H1 (cell line): ENCODE measurements around the gene CUZD1.

ENCODE experiments used
- CBX5 ChIP-seq: fragments of 300-800, 300-1000 bp; sonication (generic); IDR thresholded peaks from 2 replicates; pipeline ENCODE4 v1.7.1; 2016; ENCODE audit warnings: antibody characterized with exemption, low read length, low read depth
- EZH2 ChIP-seq: fragments of 200-600 bp; sonication (generic); IDR thresholded peaks from 2 replicates; pipeline ENCODE4 v1.7.1; 2012; ENCODE audit warnings: low read depth, mild to moderate bottlenecking, moderate library complexity, low read length, inconsistent platforms; ENCODE audit not compliant: severe bottlenecking
- GABPA ChIP-seq: IDR thresholded peaks from 2 replicates; pipeline ENCODE4 v1.6.1; 2011; ENCODE audit warnings: mild to moderate bottlenecking, low read length, moderate library complexity, borderline replicate concordance; ENCODE audit not compliant: insufficient read depth
- GTF2F1 ChIP-seq: IDR thresholded peaks from 2 replicates; pipeline ENCODE4 v1.6.1; 2012; ENCODE audit warnings: low read depth, low read length, improper control_type of control experiment, borderline replicate concordance
- HDAC2 ChIP-seq, 2 experiments: fragments of 300-600 bp in 1 of 2; sonication (generic) in 1 of 2; IDR thresholded peaks; 2 replicates each; pipeline ENCODE4 v1.6.1; 2011 to 2012; ENCODE audit warnings: low read depth in 2 of 2, low read length in 2 of 2, mild to moderate bottlenecking in 2 of 2, moderate library complexity in 2 of 2, borderline replicate concordance in 1 of 2, inconsistent platforms in 1 of 2
- JUND ChIP-seq: IDR thresholded peaks from 2 replicates; pipeline ENCODE4 v1.6.1; 2011; ENCODE audit warnings: mild to moderate bottlenecking, improper control_type of control experiment, low read length
- KDM1A ChIP-seq: fragments of 200-600, 300-600 bp; sonication (generic); IDR thresholded peaks from 2 replicates; pipeline ENCODE4 v1.7.1; 2016; ENCODE audit warnings: mild to moderate bottlenecking, low read length, borderline replicate concordance
- POLR2A ChIP-seq, 2 experiments: IDR thresholded peaks; 1 replicate in 1 of 2; 2 replicates in 1 of 2; pipeline ENCODE4 v1.6.1; 2011; ENCODE audit warnings: low read depth in 2 of 2, low read length in 2 of 2, mild to moderate bottlenecking in 2 of 2; ENCODE audit errors: control extremely low read depth in 1 of 2
- POLR2AphosphoS5 ChIP-seq: IDR thresholded peaks from 2 replicates; pipeline ENCODE4 v1.6.1; 2011; ENCODE audit warnings: low read depth, low read length
- RAD21 ChIP-seq, 2 experiments: IDR thresholded peaks in 1 of 2; conservative IDR thresholded peaks in 1 of 2; 2 replicates each; pipeline ENCODE4 v1.6.1; 2011; ENCODE audit warnings: low read depth in 2 of 2, low read length in 2 of 2, improper control_type of control experiment in 1 of 2, inconsistent platforms in 1 of 2, mild to moderate bottlenecking in 1 of 2, moderate library complexity in 1 of 2
- SIX5 ChIP-seq: IDR thresholded peaks from 2 replicates; pipeline ENCODE4 v1.6.1; 2011; ENCODE audit warnings: mild to moderate bottlenecking, low read depth, low read length
- YY1 ChIP-seq: IDR thresholded peaks from 2 replicates; pipeline ENCODE4 v1.6.1; 2011; ENCODE audit warnings: low read depth, mild to moderate bottlenecking, low read length
- TF ChIP-seq, protein P1 (sequence below), 3 experiments: IDR thresholded peaks; 1 replicate in 2 of 3; 2 replicates in 1 of 3; pipeline versions ENCODE4 v1.5.1 to v1.6.1; 2011; ENCODE audit warnings: low read length in 3 of 3, mild to moderate bottlenecking in 3 of 3, inconsistent platforms in 2 of 3, low read depth in 1 of 3, moderate library complexity in 1 of 3; ENCODE audit not compliant: insufficient read depth in 1 of 3; ENCODE audit errors: control extremely low read depth in 1 of 3

DNA sequence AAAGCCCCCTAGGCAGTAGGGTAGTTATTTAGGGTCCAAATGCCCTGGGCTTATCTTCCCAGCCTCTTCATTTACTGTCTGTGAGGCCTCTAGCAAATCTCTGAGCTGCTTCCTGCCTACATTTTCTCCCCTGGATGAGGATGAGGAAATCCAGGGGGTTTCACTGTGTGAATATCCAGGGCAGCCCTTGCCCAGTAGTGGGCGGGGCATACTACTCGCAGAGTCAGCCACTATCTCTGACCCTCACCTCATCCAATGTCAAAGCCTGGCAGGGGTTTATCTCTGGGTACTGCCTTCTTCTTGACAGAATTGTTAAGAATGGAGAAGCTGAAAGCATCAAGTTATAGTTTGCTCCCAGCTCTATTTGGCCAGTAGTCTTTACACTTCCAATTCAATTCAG, 48.9 kb downstream of the CUZD1 start:
- TF ChIP-seq, protein P1, sequence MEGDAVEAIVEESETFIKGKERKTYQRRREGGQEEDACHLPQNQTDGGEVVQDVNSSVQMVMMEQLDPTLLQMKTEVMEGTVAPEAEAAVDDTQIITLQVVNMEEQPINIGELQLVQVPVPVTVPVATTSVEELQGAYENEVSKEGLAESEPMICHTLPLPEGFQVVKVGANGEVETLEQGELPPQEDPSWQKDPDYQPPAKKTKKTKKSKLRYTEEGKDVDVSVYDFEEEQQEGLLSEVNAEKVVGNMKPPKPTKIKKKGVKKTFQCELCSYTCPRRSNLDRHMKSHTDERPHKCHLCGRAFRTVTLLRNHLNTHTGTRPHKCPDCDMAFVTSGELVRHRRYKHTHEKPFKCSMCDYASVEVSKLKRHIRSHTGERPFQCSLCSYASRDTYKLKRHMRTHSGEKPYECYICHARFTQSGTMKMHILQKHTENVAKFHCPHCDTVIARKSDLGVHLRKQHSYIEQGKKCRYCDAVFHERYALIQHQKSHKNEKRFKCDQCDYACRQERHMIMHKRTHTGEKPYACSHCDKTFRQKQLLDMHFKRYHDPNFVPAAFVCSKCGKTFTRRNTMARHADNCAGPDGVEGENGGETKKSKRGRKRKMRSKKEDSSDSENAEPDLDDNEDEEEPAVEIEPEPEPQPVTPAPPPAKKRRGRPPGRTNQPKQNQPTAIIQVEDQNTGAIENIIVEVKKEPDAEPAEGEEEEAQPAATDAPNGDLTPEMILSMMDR (IDR thresholded peaks at IDR 0.05; ENCODE audit: control extremely low read depth in 1 of 3, insufficient read depth in 1 of 3, low read depth in 1 of 3, low read length in 3 of 3) = no peak
- TF ChIP-seq RAD21 (IDR thresholded peaks at IDR 0.05 in 1 of 2, conservative IDR thresholded peaks at IDR 0.05 in 1 of 2; ENCODE audit: low read depth in 2 of 2, low read length in 2 of 2) (no peak), GTF2F1 (no peak), POLR2A (IDR thresholded peaks at IDR 0.05; ENCODE audit: control extremely low read depth in 1 of 2, low read depth in 2 of 2, low read length in 2 of 2) (no peak), POLR2AphosphoS5 (no peak), CBX5 (no peak), YY1 (no peak), SIX5 (no peak), GABPA (no peak), JUND (no peak), EZH2 (no peak), HDAC2 (IDR thresholded peaks at IDR 0.05; ENCODE audit: borderline replicate concordance in 1 of 2, low read depth in 2 of 2, low read length in 2 of 2) (no peak), KDM1A (no peak)
